ENCODE results near the gene RABGGTB.

DNA sequence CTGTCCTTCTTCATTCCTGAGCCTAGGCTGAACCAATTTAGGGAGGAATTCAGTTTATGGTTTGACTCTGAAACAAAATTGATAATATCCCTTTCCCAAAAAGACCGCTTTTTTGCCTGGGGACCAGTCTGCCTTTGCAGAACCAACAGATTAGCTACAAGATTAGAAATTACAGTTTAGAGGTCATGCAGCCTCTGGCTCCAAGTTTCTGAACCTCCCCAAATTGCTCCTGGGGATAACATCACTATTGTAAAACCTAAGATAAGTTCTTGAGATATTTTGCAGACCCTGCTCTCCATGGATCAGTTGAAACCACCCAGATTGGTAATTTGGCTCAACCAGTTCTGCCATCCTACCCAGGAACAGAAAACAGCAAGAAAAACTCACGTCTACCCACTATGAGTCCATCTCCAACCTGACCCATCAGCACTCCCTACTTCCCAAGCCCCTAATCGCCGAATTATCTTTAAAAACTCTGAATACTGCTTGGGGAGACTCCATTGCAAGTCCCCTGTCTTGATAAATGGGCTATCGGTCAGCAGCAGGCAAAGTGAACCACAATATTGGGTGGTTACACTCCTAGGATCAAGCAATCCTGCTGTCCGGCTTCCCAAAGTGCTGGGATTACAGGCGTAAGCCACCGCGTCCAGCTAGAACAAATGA is 605 bp upstream of the RABGGTB start:
- TF ChIP-seq CTCF (IDR thresholded peaks at IDR 0.05) = no peak
- TF ChIP-seq KAT7 (CRISPR knock-in tag; IDR thresholded peaks at IDR 0.05; ENCODE audit: borderline replicate concordance) = no peak
- no peak for TF ChIP-seq IRF1 (CRISPR knock-in tag; IDR thresholded peaks at IDR 0.05)
- no peak for TF ChIP-seq FOXK1 (CRISPR knock-in tag; IDR thresholded peaks at IDR 0.05)
- no peak for TF ChIP-seq PREB (CRISPR knock-in tag; IDR thresholded peaks at IDR 0.05; ENCODE audit: borderline replicate concordance)
- no peak for TF ChIP-seq CREB1 (CRISPR knock-in tag; IDR thresholded peaks at IDR 0.05)
- no peak for TF ChIP-seq ESRRA (CRISPR knock-in tag; IDR thresholded peaks at IDR 0.05; ENCODE audit: borderline replicate concordance)
- TF ChIP-seq, protein P1, sequence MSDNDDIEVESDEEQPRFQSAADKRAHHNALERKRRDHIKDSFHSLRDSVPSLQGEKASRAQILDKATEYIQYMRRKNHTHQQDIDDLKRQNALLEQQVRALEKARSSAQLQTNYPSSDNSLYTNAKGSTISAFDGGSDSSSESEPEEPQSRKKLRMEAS (CRISPR knock-in tag; IDR thresholded peaks at IDR 0.05) = no peak

Data from WTC11 (cell line).